Prostate gland (tissue), 2 donors: Measurements from ENCODE around the gene TLK2. TPM values are rescaled to one million over a fixed set of nuclear protein-coding genes. Genes with fewer than 3 reads are reported as not detected.
"Not testable (repeated sequence)": the region's sequence is repeated elsewhere in the genome, so short reads cannot be mapped to it uniquely, and the experiment has no call there.

Experiments used
- DNase-seq: peaks from one replicate; pipeline ENCODE4 v3.0.0-alpha.2; 2019; ENCODE audit warnings: low spot score
- H3K27ac ChIP-seq, 2 donors: fragments of 200-600 bp; sonication (generic); 2 replicates each; pipeline ENCODE4 v1.5.1; 2017 to 2019
- H3K27me3 ChIP-seq: fragments of 200-600 bp; sonication (generic); replicated peaks from 2 replicates; pipeline ENCODE4 v1.5.1; 2019; ENCODE audit not compliant: insufficient read depth
- H3K36me3 ChIP-seq, 2 donors: fragments of 200-600 bp; sonication (generic); 1 replicate in 1 of 2; 2 replicates in 1 of 2; pipeline versions ENCODE4 v1.5.1 to v1.8.1; 2017 to 2019
- H3K4me1 ChIP-seq: fragments of 200-600 bp; sonication (generic); replicated peaks from 2 replicates; pipeline ENCODE4 v1.5.1; 2019
- H3K4me3 ChIP-seq, 2 donors: fragments of 200-600 bp; sonication (generic); 2 replicates each; pipeline ENCODE4 v1.5.1; 2017 to 2019
- H3K9me3 ChIP-seq: fragments of 200-600 bp; sonication (generic); 2 replicates; pipeline ENCODE4 v1.5.1; 2017
- POLR2A ChIP-seq: fragments of 450-650 bp; IDR thresholded peaks from one replicate; pipeline ENCODE4 v1.6.1; 2016; ENCODE audit warnings: antibody characterized with exemption, mild to moderate bottlenecking
- POLR2AphosphoS5 ChIP-seq: sonication (generic); formaldehyde crosslinking; IDR thresholded peaks from one replicate; pipeline ENCODE4 v1.6.1; 2017; ENCODE audit warnings: antibody characterized with exemption
- WGBS: methylation state at CpG from one replicate; pipeline ENCODE4 v1.1.5; 2018; 5-methylcytosine and 5-hydroxymethylcytosine counted together
- intact Hi-C: fragments of 100-400 bp; cut with DNase I; formaldehyde crosslinking; loops from one replicate; pipeline ENCODE4 v1.14.2; 2022
- total RNA-seq, 2 donors: library from RNA; depleted of rRNA; stranded (reverse); fragments of >200 nt; gene quantifications; one replicate each; pipeline ENCODE4 v1.1.0, GENCODE V29; 2016
- TF ChIP-seq, protein P1 (sequence below), 4 experiments: fragments of 200-600 bp in 2 of 4; fragments of 450-650 bp in 2 of 4; sonication (generic) in 2 of 4; IDR thresholded peaks; 1 replicate in 3 of 4; 2 replicates in 1 of 4; pipeline ENCODE4 v1.5.1; 2016 to 2019; ENCODE audit warnings: antibody characterized with exemption in 4 of 4, mild to moderate bottlenecking in 2 of 4, moderate library complexity in 2 of 4

TLK2 gene
- total RNA-seq, 2 donors from 2014 or later = 24.1 to 47.6 TPM

- H3K4me3 ChIP-seq, H3K27me3 ChIP-seq, H3K27ac ChIP-seq, intact Hi-C loops, H3K9me3 ChIP-seq, H3K4me1 ChIP-seq, H3K36me3 ChIP-seq: not testable (repeated sequence)
- peak; percentile 53 for DNase-seq
- TF ChIP-seq, protein P1, sequence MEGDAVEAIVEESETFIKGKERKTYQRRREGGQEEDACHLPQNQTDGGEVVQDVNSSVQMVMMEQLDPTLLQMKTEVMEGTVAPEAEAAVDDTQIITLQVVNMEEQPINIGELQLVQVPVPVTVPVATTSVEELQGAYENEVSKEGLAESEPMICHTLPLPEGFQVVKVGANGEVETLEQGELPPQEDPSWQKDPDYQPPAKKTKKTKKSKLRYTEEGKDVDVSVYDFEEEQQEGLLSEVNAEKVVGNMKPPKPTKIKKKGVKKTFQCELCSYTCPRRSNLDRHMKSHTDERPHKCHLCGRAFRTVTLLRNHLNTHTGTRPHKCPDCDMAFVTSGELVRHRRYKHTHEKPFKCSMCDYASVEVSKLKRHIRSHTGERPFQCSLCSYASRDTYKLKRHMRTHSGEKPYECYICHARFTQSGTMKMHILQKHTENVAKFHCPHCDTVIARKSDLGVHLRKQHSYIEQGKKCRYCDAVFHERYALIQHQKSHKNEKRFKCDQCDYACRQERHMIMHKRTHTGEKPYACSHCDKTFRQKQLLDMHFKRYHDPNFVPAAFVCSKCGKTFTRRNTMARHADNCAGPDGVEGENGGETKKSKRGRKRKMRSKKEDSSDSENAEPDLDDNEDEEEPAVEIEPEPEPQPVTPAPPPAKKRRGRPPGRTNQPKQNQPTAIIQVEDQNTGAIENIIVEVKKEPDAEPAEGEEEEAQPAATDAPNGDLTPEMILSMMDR (IDR thresholded peaks at IDR 0.05) = peak in 3 of 4 experiments; percentile 50 to 69 (median 64)
- peak; percentile 45 for TF ChIP-seq POLR2AphosphoS5
- 5% methylated on average over 4 of the region's 4 CpGs for WGBS
These were observed 74.4 kb downstream of the TLK2 start for GRCh38 chr17:62552851-62553659.

DNA sequence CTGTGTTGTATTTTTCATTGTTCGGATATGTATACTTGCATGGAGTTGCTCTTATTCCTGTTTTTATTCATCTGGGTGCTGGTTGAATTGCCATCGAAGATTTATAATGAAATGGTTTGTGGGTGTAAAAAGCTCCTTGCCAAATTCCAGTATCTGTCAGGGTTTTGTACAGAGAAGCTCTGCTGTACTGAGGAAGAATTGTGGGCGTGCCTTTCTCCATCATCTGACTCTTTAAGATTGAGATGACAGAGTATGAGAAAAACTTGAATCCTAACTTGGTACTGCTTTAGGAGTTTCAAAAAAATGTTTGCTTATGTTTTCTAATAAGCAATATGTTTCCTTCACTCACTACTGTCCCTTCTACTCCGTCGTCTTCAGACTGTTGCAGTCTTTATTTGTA is 78.9 kb downstream of the TLK2 start:
- H3K9me3 ChIP-seq, H3K4me1 ChIP-seq, DNase-seq, H3K36me3 ChIP-seq, intact Hi-C loops, H3K27me3 ChIP-seq, H3K4me3 ChIP-seq, H3K27ac ChIP-seq: not testable (repeated sequence)
- 84% methylated on average over 5 of the region's 5 CpGs for WGBS

- DNase-seq, H3K27me3 ChIP-seq, H3K4me3 ChIP-seq, H3K27ac ChIP-seq, H3K4me1 ChIP-seq, H3K36me3 ChIP-seq, intact Hi-C loops, H3K9me3 ChIP-seq: not testable (repeated sequence)
- 35% methylated on average over 4 of the region's 4 CpGs for WGBS
These were observed 80.3 kb downstream of the TLK2 start for GRCh38 chr17:62558941-62559340.

DNA sequence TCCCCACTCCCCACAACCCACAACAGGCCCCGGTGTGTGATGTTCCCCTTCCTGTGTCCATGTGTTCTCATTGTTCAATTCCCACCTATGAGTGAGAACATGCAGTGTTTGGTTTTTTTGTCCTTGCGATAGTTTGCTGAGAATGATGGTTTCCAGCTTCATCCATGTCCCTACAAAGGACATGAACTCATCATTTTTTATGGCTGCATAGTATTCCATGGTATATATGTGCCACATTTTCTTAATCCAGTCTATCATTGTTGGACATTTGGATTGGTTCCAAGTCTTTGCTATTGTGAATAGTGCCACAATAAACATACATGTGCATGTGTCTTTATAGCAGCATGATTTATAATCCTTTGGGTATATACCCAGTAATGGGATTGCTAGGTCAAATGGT is 82.3 kb downstream of the TLK2 start:
- H3K27me3 ChIP-seq, H3K27ac ChIP-seq, H3K9me3 ChIP-seq, H3K4me1 ChIP-seq, intact Hi-C loops, H3K4me3 ChIP-seq, DNase-seq, H3K36me3 ChIP-seq: not testable (repeated sequence)
- WGBS = 100% methylated on average over 2 of the region's 2 CpGs

DNA sequence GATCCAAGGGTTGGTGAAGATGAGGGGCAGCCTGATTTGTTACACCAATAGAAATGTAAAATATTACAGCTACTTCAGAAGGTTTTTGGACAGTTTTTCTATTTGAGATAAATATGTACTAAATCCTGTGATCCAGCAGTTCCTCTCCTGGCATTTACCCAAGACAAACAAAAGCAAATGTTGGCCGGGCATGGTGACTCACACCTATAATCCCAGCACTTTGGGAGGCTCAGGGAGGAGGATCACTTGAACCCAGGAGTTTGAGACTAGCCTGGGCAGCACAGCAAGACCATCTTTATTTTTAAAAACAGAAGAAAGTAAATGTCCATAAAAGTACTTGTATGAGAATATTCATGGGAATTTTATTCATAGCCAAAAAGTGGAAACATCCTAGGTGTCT is 84.0 kb downstream of the TLK2 start:
- TF ChIP-seq POLR2AphosphoS5 (no peak), POLR2A (no peak)
- TF ChIP-seq, protein P1 (IDR thresholded peaks at IDR 0.05) = no peak
- no peak for DNase-seq
- no peaks in the 10 kb centered on the region for H3K4me1 ChIP-seq
- H3K9me3 ChIP-seq = no peaks in the 10 kb centered on the region
- intact Hi-C loops = no loop called here
- no peaks in the 10 kb centered on the region for H3K27me3 ChIP-seq
- no peak overlapping the region for H3K4me3 ChIP-seq
- no peaks in the 10 kb centered on the region for H3K36me3 ChIP-seq
- WGBS = 13% methylated on average over 1 of the region's 1 CpG
- no peak overlapping the region for H3K27ac ChIP-seq

DNA sequence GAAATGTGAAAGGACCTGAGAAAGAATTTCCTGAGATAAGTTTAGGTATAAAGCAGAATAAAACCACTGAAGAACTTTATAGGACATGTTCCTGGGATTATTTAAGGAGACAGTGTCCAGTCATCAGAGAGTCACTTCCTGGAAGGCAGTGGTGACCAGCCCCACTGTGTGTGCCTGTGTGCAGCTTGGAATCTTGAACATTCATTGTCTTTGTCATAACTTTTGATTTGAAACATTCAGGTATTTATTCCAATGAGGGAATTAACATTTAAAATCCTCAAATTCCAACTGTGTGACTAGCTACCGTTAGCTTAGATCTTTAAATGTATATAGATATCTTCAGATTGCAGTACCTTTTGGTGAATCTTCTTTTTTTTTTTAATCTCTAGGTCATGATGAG is 87.2 kb downstream of the TLK2 start:
- Histone ChIP-seq H3K4me3 (no peak overlapping the region), H3K9me3 (no peaks in the 10 kb centered on the region), H3K4me1 (no peaks in the 10 kb centered on the region), H3K36me3 (no peaks in the 10 kb centered on the region), H3K27ac (no peak overlapping the region), H3K27me3 (no peaks in the 10 kb centered on the region)
- TF ChIP-seq POLR2A = no peak
- TF ChIP-seq POLR2AphosphoS5 = no peak
- TF ChIP-seq, protein P1 (IDR thresholded peaks at IDR 0.05) = no peak
- intact Hi-C loops = no loop called here
- no peak for DNase-seq
- 95% methylated on average over 1 of the region's 1 CpG for WGBS
